PC-9 (cell line): ENCODE results near the gene TLE5. TPM values are rescaled to one million over a fixed set of nuclear protein-coding genes. Genes with fewer than 3 reads are reported as not detected.

Source experiments
- BruUV-seq: library from RNA; stranded (reverse); fragments of 400-500 nt; replicated peaks from 2 replicates; lab custom pipeline; 2021; lab: Mats Ljungman, UMichigan
- CTCF ChIA-PET: fragments of 300-600 bp; sonication (Branson Sonifier 250); formaldehyde crosslinking; loops from one replicate; lab custom pipeline; 2022; ENCODE audit warnings: antibody characterized with exemption; lab: Charles Lee
- POLR2A ChIA-PET: fragments of 300-600 bp; sonication (Branson Sonifier 250); formaldehyde crosslinking; loops from one replicate; lab custom pipeline; 2022; ENCODE audit warnings: antibody characterized with exemption; ENCODE audit not compliant: unreplicated experiment; lab: Charles Lee
- DNase-seq, 2 experiments: peaks; one replicate each; pipeline versions ENCODE4 v3.0.0 to v3.0.0-alpha.2; 2015 to 2022; ENCODE audit warnings: mixed read lengths in 1 of 2
- H2AFZ ChIP-seq: fragments of 200-600 bp; sonication (generic); 2 replicates; pipeline ENCODE4 v1.8.1; 2017; ENCODE audit warnings: antibody characterized with exemption
- H3F3A ChIP-seq: fragments of 200-600 bp; sonication (generic); 2 replicates; pipeline ENCODE4 v1.8.1; 2017; ENCODE audit warnings: antibody characterized with exemption, mild to moderate bottlenecking, low read depth; ENCODE audit not compliant: insufficient read depth
- H3K27ac ChIP-seq: fragments of 200-600 bp; sonication (generic); 2 replicates; pipeline ENCODE4 v1.6.1; 2016; ENCODE audit warnings: mixed run types
- H3K27me3 ChIP-seq: fragments of 200-600 bp; sonication (generic); 2 replicates; pipeline ENCODE4 v1.6.1; 2016; ENCODE audit warnings: low read depth, mixed run types; ENCODE audit not compliant: insufficient read depth
- H3K36me3 ChIP-seq: fragments of 200-600 bp; sonication (generic); 2 replicates; pipeline ENCODE4 v1.6.1; 2016; ENCODE audit warnings: low read depth, mixed run types
- H3K4me1 ChIP-seq: fragments of 200-600 bp; sonication (generic); replicated peaks from 2 replicates; pipeline ENCODE4 v1.6.1; 2016; ENCODE audit warnings: mixed run types; ENCODE audit not compliant: insufficient read depth
- H3K4me2 ChIP-seq: fragments of 200-600 bp; sonication (generic); 2 replicates; pipeline ENCODE4 v1.6.1; 2017; ENCODE audit warnings: mixed run types
- H3K4me3 ChIP-seq: fragments of 200-600 bp; sonication (generic); 2 replicates; pipeline ENCODE4 v1.6.1; 2016; ENCODE audit warnings: mixed run types
- H3K79me2 ChIP-seq: fragments of 200-600 bp; sonication (generic); 2 replicates; pipeline ENCODE4 v1.6.1; 2017; ENCODE audit warnings: low read depth, mixed run types
- H3K9me2 ChIP-seq: fragments of 200-600 bp; sonication (generic); 2 replicates; pipeline ENCODE4 v1.8.1; 2017; ENCODE audit warnings: mild to moderate bottlenecking; ENCODE audit not compliant: insufficient read depth
- H3K9me3 ChIP-seq: fragments of 200-600 bp; sonication (generic); 2 replicates; pipeline ENCODE4 v1.8.1; 2016; ENCODE audit warnings: low read depth; ENCODE audit not compliant: insufficient read depth
- H4K20me1 ChIP-seq: fragments of 200-600 bp; sonication (generic); 2 replicates; pipeline ENCODE4 v1.8.1; 2017; ENCODE audit not compliant: insufficient read depth
- CTCF ChIP-seq: fragments of 200-600 bp; sonication (generic); conservative IDR thresholded peaks from 2 replicates; pipeline ENCODE4 v1.6.1; 2017; ENCODE audit warnings: mixed run types, antibody characterized with exemption, mild to moderate bottlenecking, moderate library complexity
- EZH2 ChIP-seq: fragments of 200-600 bp; sonication (generic); IDR thresholded peaks from 2 replicates; pipeline ENCODE4 v1.8.0; 2017; ENCODE audit warnings: antibody characterized with exemption, low read depth
- intact Hi-C: fragments of 100-400 bp; cut with micrococcal nuclease; formaldehyde crosslinking; loops from one replicate; pipeline ENCODE4 v1.10.0; 2022; ENCODE audit not compliant: unreplicated experiment
- total RNA-seq: library from RNA; stranded (reverse); gene quantifications from 2 replicates; pipeline ENCODE4 v1.2.3, GENCODE V29; 2021

Gene TLE5
- total RNA-seq, 1 experiment from 2014 or later = 217 TPM

- no peak overlapping the region for H3K4me2 ChIP-seq
Measured at GRCh38 chr19:3045885-3046697, 16.2 kb downstream of the TLE5 start.

DNA sequence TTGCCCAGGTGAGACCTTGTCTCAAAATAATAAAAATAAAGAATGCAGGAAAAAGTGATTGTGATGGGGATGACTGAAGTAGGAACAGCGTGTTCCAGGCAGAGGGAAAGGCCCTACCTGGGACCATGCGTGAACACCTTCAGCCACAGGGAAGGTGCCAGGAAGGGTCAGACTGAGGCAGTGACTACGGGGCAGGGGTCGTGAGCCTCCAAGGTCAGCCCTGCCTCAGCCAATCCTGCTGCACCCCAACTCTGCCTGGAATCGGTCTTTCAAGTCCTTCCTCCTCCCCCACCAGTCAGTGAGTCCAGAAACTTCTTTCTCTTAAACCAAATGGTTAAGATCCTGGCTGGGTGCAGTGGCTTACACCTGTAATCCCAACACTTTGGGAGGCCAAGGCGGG is 17.1 kb downstream of the TLE5 start:
- no peak overlapping the region for H3K4me3 ChIP-seq
- no TSS peak for BruUV-seq
- no peaks in the 10 kb centered on the region for H3F3A ChIP-seq
- no peaks in the 10 kb centered on the region for H3K36me3 ChIP-seq
- H3K27me3 ChIP-seq = no peaks in the 10 kb centered on the region
- H3K79me2 ChIP-seq = no peaks in the 10 kb centered on the region
- H2AFZ ChIP-seq = no peak overlapping the region
- H4K20me1 ChIP-seq = no peaks in the 10 kb centered on the region
- H3K4me1 ChIP-seq = no peaks in the 10 kb centered on the region
- CTCF ChIA-PET = no interaction called here
- no peak for DNase-seq
- no peak overlapping the region for H3K4me2 ChIP-seq
- no peaks in the 10 kb centered on the region for H3K9me2 ChIP-seq
- intact Hi-C loops = no loop called here
- no peaks in the 10 kb centered on the region for H3K9me3 ChIP-seq
- POLR2A ChIA-PET = no interaction called here
- H3K27ac ChIP-seq = no peak overlapping the region
- TF ChIP-seq EZH2 = no peak
- no peak for TF ChIP-seq CTCF

More at GRCh38 chr19:3045885-3046697, 16.2 kb downstream of the TLE5 start:
- Histone ChIP-seq H3K9me2 (no peaks in the 10 kb centered on the region), H3K79me2 (no peaks in the 10 kb centered on the region), H3F3A (no peaks in the 10 kb centered on the region), H3K9me3 (no peaks in the 10 kb centered on the region), H2AFZ (no peak overlapping the region), H3K4me1 (no peaks in the 10 kb centered on the region), H3K36me3 (no peaks in the 10 kb centered on the region), H3K27ac (no peak overlapping the region), H3K27me3 (no peaks in the 10 kb centered on the region), H4K20me1 (no peaks in the 10 kb centered on the region), H3K4me3 (no peak overlapping the region)
- ChIA-PET POLR2A (no interaction called here), CTCF (no interaction called here)
- TF ChIP-seq CTCF = no peak
- no peak for TF ChIP-seq EZH2
- no peak for DNase-seq
- BruUV-seq = no TSS peak
- intact Hi-C loops = no loop called here

DNA sequence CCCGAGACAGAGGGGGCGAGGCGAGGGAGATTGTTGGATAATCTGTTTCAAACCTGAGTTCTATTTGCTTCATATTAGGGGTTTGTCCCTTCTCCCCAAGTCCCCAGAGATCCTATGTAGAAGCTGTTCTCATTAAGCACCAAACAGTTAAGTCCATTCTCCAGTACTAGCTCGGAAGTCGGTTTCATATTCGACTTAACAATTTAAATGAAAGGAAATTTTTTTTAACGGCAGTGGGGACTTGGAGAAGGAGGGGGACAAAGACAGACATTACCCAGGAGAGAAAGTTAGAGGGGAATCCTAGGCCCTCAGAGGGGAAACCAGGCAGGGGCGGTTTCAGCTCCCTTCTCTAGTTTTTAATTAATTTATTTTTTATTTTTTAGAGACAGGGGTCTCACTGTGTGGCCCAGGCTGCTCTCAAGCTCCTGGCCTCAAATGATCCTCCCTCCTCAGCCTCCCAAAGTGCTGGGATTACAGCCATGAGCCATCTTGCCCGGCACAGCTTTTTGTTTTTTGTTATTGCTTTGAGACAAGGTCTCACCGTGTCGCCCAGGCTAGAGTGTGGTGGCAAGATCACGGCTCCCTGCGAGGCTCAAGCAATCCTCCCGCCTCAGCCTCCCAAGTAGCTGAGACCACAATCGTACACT is 19.6 kb downstream of the TLE5 start:
- no peak overlapping the region for H3K4me2 ChIP-seq
- TF ChIP-seq EZH2 (no peak), CTCF (no peak)
- intact Hi-C loops = loop anchor here (1.0 kb wide), 1 partner anchor 28 kb away; no protein-coding TSS in a partner anchor

More for the DNA sequence above, 19.6 kb downstream of the TLE5 start:
- no peak overlapping the region for H2AFZ ChIP-seq
- H4K20me1 ChIP-seq = no peaks in the 10 kb centered on the region
- DNase-seq = no peak
- no peaks in the 10 kb centered on the region for H3K79me2 ChIP-seq
- no peaks in the 10 kb centered on the region for H3F3A ChIP-seq
- H3K9me2 ChIP-seq = no peaks in the 10 kb centered on the region
- CTCF ChIA-PET = no interaction called here
- POLR2A ChIA-PET = no interaction called here
- H3K36me3 ChIP-seq = no peaks in the 10 kb centered on the region
- no TSS peak for BruUV-seq
- H3K4me3 ChIP-seq = no peak overlapping the region
- no peak overlapping the region for H3K27ac ChIP-seq
- H3K27me3 ChIP-seq = no peaks in the 10 kb centered on the region
- H3K9me3 ChIP-seq = no peaks in the 10 kb centered on the region
- H3K4me1 ChIP-seq = no peaks in the 10 kb centered on the region
